Tongue (tissue), 2 donors: ENCODE measurements around the gene ERLIN1. TPM values are rescaled to one million over a fixed set of nuclear protein-coding genes. Genes with fewer than 3 reads are reported as not detected.

Experiments used
- DNase-seq: peaks from one replicate; pipeline ENCODE4 v3.0.0-alpha.2; 2015
- total RNA-seq: library from RNA; depleted of rRNA; stranded (reverse); fragments of >200 nt; gene quantifications from one replicate; pipeline ENCODE4 v1.2.3, GENCODE V29; 2014

ERLIN1 gene
- total RNA-seq, 1 donor from 2014 or later = 35.8 TPM

- no peak for DNase-seq
These were observed 13.5 kb downstream of the ERLIN1 start for GRCh38 chr10:100172349-100172748.

GRCh38 chr10:100168313-100168643 lies 17.6 kb downstream of the ERLIN1 start:
- no peak for DNase-seq

DNA sequence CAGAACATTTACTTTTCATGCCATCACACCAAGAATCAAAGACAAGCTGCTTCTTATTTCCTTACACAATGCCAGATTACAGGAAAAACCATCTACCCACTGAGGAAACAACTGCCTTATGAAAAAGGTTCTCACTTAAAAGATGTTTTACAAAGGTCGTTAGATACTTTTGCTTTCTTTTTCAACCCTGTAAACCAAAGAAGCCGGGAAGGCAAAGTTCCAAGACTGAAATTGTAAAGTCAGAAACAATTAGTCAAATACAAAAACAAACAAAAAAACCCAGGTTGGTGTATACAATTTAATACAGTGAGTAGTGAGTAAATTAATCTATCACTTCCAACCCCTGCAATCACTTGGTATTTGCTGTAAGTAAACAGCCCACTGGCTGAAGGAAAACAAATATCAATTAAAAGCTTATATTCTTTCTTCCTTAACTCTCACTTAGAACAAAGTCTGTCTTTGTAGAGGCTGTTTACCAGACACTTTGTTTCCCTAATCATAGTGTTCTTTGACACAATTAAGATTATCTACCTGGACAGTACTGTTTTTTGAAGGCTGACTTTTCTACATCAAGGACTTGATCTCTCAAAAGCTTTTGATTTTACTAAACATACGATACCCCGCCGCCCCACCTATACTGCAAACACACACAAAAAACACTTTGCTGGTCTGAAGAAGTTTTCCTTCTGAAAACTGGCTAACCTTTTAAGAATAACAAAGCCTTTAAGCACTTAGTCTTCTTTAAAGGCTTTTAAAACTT lies 18.1 kb downstream of the ERLIN1 start:
- no peak for DNase-seq

DNA sequence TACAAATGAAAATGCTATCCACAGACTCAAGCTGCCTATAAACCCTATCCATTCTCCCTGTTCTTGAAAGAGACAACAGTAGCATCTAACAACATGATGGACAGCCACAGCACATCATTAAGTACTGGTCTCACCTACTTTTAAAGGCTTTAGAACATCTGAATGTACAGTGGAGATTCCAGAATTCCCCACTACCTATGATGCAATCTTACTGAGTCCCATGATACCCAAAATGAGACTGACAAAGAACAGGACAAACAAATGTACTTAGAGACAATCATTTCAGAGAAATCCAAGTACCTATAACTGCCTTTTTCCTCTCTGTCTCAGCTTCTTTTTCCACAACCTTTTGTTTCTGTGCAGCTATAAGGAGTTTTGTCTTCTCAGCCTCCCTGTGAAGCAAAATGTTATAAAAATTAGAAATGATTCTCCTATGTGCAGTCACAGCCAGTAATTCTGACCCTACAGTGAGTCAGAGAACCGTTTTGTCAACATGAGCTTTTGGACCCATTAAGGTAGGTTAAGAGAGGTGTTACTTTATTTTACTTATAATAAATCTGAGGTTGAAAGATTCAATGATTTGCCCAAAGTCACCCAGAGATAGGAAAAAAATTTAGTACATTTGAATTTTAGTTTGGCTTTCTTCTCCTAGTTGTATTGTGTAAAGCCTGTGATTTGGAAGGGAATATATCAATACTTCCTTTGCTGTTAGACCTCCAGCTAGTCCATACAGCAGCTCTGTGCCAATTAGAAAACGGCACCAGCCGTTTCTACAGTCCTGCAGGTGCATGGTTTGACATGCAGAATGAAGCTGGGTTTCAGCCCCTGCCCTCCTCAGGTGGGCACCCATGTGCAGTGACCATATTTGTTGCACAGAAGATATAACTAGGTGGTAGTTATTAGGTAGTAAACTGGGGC lies 21.9 kb downstream of the ERLIN1 start:
- DNase-seq = no peak

- DNase-seq = no peak
These were observed 23.1 kb downstream of the ERLIN1 start for GRCh38 chr10:100162696-100163095.

GRCh38 chr10:100158044-100158805 lies 27.6 kb downstream of the ERLIN1 start:
- no peak for DNase-seq

DNA sequence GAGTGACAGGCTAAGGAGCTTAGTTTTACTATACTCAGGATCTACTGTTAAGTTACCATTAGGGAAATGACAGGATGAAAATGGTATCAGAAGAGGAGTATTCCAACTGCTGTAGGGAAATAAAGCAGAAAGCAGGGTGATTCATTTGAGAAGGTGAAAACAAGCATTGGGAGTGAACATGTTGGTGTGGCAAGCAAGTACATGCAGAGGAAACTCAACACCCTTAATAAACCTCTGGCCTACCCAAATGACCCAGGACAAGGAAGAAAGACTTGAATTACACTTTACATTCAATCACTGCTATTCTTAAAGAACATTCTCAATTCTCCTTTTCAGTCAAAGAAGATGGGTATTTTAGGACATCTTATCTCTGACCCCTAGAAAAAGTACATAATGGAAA lies 28.7 kb downstream of the ERLIN1 start:
- DNase-seq = no peak

- no peak for DNase-seq
These were observed 29.9 kb downstream of the ERLIN1 start for GRCh38 chr10:100155936-100156335.

- no peak for DNase-seq
These were observed 31.2 kb downstream of the ERLIN1 start for GRCh38 chr10:100154666-100155065.

DNA sequence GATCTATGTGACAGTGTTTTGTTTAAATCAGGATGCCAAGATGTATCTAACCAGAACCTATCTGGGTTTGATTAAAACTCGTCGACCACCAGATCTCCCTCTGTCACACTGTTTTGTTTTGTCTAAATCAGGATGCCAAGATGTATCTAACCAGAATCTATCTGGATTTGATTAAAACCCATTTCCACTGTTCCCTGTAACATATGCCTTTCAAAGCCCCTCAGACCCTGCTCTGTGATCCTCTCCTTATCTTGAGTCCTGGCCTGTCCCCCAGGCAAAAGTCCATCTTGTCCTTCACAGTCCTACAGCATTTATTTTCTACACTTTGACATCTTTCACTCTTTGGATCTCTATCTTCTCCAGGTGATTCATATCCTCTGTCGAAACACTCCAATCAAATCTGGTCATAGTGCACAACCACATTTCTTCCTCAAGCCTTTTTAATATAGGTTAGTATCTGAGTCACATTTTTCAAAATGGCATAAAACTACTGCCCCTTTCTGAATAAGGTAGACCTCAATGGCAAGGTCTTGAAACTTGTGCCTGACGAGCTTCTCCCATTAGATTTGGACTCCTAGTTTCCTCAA lies 32.5 kb downstream of the ERLIN1 start:
- no peak for DNase-seq

GRCh38 chr10:100151723-100152300 lies 34.0 kb downstream of the ERLIN1 start:
- DNase-seq = no peak

DNA sequence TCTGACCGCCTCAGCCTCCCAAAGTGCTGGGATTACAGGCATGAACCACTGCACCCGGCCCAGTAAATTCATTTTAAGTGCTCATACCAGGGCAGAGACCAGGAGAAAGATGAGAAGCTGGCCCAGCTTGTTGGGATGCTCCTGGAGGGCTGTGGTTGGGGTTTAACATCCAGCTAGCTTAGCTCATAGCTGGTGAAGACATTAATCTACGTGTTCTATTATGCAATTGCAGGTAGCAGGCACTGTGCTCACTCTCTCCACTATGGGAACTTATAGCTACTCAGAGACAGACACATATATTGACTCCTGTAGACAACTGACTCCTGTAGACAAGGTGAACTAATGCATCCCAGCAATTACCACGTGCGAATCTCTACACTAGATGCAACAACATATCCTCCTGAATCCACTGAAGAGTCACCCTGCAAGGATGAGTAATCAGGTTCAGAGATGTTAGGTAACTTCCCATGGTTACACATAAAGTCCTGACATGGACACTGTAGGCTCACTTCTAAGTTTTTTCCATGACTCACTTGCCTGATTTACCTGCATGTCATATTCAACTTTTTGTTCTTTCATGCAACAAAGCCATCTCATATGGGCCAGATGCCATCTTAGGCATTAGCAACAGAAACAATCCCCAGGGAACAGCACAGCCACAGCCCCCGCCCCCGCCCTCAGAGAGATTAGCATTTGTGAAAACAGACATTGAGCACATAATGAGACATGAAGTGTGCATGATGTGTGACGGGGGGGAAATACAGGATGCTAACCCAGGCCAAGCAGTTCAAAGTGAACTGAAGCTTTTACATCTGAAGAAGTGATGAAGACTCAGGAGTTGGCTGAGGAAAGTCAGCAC lies 37.2 kb downstream of the ERLIN1 start:
- no peak for DNase-seq

DNA sequence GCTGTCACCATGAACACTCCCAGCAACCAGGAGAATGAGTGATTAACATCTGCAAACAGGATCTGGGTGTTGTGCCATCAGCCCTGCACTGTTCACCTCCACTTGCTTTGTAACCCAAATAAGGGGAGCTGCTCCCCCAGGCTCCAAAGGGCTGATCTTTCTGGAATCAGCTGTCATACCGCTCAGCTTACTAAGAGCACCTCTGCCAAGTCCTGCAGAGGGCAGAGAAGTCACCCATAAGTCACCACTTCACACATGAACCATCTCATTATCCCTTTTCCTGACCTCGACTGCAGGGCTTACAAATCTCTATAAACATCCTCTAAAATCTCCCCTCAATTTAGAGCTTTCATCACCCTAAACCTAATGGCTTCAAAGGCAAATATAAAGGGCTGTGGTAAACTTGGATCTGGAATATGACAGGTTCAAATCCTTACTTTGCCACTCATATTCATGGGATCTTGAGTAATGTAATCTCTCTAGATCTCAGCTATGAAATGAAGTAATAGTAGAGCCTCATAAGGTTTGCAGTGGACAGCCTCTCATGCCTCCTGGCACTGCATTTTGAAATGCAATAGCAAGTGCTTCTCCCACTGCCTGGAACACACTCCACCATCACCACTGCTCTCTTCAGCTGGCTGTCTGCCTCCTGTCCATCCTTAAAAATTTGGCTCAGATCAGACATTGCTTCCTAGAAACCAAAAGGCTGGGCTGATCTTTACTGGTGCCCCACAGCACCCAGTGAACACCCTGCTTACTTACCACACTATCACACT lies 38.8 kb downstream of the ERLIN1 start:
- peak; percentile 47 for DNase-seq

DNA sequence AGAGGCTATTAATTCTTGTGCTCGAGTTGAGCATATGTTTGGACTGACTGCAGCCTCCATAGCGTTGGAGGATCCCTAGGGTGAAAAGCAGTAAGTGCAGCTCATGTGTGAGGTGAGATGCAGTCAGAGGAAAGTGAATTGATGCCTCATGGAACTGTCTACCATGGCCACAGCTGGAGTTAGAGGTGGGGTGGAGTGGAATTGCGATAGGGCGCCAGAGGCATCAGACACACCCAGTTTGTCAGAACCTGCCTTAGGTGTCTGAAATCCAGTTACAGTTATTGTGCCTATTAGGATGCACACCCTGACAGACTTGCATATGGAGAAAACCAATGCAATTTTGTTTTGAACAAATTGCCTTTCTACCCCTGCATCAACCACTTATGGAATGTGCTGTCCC lies 39.4 kb downstream of the ERLIN1 start:
- DNase-seq = no peak

DNA sequence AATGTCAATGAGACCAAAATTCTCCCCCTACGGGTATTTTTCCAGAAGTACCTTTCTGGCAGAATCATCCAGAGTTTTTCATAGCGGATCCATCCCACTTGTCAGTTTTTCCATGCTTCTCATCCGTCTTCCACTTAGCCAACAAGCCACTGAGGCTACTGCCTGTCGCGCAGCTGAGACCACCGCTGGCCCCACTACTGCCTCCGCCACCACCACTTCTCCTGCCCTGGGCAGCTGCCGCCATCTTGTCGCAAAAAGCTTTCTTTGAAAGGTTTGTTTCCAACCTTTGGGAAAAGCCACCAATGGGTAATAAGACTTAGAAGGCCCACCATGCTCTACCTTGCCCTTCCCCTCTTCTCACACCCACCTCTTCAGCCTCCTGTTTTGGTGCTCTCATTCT lies 42.1 kb downstream of the ERLIN1 start:
- DNase-seq = no peak

- no peak for DNase-seq
These were observed 44.3 kb downstream of the ERLIN1 start for GRCh38 chr10:100141446-100142087.

- DNase-seq = no peak
These were observed 45.8 kb downstream of the ERLIN1 start for GRCh38 chr10:100140070-100140469.

DNA sequence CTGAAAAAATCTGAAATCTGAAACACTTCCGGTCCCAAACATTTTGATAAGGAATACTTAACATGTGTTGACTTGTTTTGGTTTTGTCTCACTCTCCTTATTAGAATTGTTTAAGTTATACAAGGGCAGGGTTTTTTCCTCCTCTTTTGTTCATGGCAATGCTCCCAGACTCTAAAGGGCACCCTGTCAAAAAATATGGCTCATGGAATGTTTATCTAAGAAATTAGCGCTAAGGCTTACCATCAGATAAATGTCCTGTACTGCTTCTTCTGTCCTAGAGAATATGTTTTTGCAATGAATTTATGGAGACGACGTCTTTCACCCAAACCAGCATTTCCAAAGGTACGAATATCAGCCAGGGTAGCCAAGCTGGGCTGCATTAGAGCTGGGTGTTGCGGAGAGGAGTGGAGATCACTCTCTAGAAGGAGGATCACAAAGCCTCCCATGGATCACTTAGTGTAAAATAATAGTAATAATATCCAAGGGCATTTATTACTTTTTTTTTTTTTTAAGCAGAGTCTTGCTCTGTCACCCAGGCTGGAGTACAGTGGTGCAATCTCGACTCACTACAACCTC lies 46.8 kb downstream of the ERLIN1 start:
- DNase-seq = no peak

GRCh38 chr10:100135486-100135885 lies 50.3 kb downstream of the ERLIN1 start:
- no peak for DNase-seq
